GM12874 (cell line): ENCODE data around the gene SLC30A2.

Experiments used
- CTCF ChIP-seq: IDR thresholded peaks from 2 replicates; pipeline ENCODE4 v1.5.1; 2011; ENCODE audit warnings: low read depth, mild to moderate bottlenecking, control low read depth, low read length, moderate library complexity; ENCODE audit not compliant: insufficient read depth

Gene SLC30A2

DNA sequence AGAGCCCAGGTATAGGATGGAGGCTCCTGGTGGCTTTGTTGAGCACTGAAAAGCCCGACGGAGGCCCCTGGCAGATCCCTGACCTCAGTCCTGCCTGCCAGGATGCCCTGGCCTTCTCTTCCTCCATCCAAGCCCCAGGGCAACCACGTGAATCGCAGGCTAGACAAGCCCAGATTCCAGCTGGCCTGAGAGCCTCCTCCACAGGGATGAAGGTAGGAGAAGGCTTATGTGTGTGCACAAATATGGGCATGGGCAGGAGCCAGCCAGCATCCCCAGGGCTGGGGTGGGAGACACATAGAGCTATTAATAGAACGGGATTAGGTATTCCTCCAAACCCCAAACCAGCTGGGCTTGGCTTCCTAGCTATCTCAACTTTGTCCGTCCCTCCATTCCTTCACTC is 28.3 kb downstream of the SLC30A2 start:
- TF ChIP-seq CTCF = no peak

DNA sequence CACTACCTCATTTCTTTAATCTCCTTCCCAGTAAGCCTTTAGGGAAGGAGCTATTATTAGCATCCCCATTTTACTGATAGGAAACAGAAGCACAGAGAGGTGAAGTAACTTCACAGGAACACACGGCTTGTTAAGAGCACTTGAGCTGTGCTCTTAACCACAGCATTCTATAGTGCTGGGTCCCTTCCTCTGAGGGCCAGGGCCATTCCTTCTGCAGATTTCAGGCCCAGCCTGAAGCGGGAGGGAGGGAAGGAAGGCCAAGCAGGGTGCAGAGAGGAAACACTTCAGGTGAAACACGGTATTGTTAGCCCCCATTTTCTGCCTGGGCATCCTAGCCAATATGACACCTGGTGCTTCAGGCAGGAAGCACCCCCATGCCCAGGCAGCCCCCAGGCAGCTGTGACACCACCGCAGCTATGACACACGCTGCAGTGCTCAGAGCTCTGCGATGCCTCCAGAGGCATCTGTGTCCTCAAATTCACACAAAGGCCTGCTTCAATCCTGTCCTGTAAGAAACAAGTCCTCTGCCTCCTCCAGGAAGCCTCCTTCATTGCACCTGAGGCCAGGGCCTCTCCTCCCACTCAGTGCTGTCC is 28.9 kb downstream of the SLC30A2 start:
- no peak for TF ChIP-seq CTCF

- TF ChIP-seq CTCF = no peak
Measured at GRCh38 chr1:26016258-26016952, 29.5 kb downstream of the SLC30A2 start.

- TF ChIP-seq CTCF = no peak
Measured at GRCh38 chr1:26015358-26015757, 30.6 kb downstream of the SLC30A2 start.

GRCh38 chr1:26014179-26014578 is 31.7 kb downstream of the SLC30A2 start:
- TF ChIP-seq CTCF = no peak

DNA sequence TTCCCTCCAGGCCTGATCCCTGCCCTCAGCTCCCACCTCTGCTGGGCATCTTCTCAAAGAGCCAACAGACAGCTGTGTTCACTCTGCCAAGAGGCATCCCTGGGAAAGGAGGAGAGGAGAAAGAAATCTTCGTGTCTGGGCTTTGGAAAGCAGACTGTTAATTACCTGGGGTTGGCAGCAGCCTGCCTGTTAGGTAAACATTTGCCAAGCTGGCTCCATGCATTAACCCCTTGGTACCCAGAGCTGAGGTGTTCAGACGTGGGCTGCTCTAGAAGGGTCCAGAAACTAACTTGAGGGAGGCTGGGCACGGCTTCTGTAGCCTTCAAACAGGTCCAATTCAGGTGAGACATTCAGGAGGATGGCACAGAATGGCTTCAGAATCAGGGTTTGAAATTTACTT is 33.1 kb downstream of the SLC30A2 start:
- no peak for TF ChIP-seq CTCF

GRCh38 chr1:26010825-26011224 is 35.1 kb downstream of the SLC30A2 start:
- no peak for TF ChIP-seq CTCF
